Measurements from ENCODE around the gene C10orf53.

C10orf53 gene

DNA sequence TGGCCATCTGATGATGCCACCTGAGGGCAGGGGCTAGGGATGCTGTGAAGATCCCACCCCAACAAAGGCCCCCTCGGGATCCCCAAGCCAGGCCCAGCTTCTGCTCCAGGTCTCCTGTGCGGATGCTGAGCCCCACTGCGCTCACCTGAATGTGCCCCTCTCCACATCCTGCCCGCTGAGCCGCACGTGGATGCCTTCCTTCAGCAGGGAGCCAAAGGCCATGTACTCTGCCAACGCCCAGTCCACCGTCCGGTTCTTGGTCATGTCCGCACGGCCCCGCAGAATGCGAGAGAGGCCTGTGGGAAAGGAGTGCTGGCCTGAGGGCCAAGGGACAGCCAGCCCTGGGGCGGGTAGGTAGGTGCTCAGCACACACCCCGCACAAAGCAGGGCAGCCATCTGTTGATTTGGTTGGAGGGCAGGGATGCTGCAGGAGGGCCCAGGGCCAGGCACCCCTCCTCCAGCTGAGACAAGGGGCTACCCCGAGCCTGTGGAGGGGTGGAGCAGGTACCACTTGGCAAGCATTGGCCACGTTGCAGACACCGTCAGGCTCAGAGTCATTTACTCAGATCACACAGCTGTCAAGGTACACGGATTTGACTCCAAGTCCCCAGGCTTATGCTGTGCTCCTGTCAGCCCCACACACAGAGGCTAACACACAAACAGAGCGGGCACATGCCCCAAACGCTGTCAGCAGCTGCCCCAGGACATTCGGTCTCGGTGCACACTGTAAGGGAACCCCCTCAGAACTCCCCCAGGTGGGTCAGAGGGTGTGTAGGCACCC is 63.4 kb downstream of the C10orf53 start:
- no peak overlapping the region for H3K27ac ChIP-seq
- TF ChIP-seq, protein P1, sequence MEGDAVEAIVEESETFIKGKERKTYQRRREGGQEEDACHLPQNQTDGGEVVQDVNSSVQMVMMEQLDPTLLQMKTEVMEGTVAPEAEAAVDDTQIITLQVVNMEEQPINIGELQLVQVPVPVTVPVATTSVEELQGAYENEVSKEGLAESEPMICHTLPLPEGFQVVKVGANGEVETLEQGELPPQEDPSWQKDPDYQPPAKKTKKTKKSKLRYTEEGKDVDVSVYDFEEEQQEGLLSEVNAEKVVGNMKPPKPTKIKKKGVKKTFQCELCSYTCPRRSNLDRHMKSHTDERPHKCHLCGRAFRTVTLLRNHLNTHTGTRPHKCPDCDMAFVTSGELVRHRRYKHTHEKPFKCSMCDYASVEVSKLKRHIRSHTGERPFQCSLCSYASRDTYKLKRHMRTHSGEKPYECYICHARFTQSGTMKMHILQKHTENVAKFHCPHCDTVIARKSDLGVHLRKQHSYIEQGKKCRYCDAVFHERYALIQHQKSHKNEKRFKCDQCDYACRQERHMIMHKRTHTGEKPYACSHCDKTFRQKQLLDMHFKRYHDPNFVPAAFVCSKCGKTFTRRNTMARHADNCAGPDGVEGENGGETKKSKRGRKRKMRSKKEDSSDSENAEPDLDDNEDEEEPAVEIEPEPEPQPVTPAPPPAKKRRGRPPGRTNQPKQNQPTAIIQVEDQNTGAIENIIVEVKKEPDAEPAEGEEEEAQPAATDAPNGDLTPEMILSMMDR (IDR thresholded peaks at IDR 0.05): no peak
- no peaks in the 10 kb centered on the region for H3K36me3 ChIP-seq
- no peaks in the 10 kb centered on the region for H3K9me3 ChIP-seq
- no peaks in the 10 kb centered on the region for H3K4me1 ChIP-seq (ENCODE audit: control insufficient read depth in 1 of 2, insufficient read depth in 1 of 2, low read depth in 1 of 2, low read length in 1 of 2)
- no peak overlapping the region for H3K4me3 ChIP-seq (ENCODE audit: low read depth in 1 of 2, low read length in 1 of 2)
- H3K27me3 ChIP-seq: no peaks in the 10 kb centered on the region

GRCh38 chr10:49743464-49744075 is 64.1 kb downstream of the C10orf53 start:
- Histone ChIP-seq H3K36me3 (no peaks in the 10 kb centered on the region), H3K4me3 (ENCODE audit: low read depth in 1 of 2, low read length in 1 of 2) (no peak overlapping the region), H3K27me3 (no peaks in the 10 kb centered on the region), H3K27ac (no peak overlapping the region), H3K9me3 (no peaks in the 10 kb centered on the region), H3K4me1 (ENCODE audit: control insufficient read depth in 1 of 2, insufficient read depth in 1 of 2, low read depth in 1 of 2, low read length in 1 of 2) (no peaks in the 10 kb centered on the region)
- TF ChIP-seq, protein P1 (IDR thresholded peaks at IDR 0.05): no peak

DNA sequence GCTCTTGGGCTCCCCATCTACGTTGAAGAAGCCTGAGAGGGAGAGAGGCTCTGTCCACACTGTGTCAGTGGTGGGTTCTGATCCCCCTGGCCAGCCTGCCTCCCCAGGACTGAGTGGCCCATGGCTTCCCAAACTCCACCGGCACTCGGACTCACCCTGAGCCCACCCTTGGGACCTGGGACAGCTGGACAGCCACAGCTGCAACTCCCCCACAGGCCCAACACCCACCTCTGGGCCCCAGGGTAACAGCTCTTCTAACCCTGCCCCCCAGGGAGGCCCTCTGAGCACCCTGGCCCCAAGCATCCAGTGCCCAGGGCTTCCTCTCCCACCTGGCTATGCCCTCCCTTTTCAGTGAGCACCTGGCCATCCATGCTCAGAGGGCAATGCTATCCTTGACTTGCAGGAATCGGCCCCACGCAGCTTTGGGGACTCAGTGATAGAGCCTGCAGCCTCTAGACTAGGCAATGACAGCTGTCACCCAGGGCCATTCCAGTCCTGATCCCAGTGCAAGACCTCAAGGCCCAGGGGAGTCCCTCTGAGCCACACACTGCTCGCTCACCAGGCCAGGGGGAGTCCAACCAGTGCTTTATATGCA is 64.7 kb downstream of the C10orf53 start:
- TF ChIP-seq, protein P1 (IDR thresholded peaks at IDR 0.05): no peak
- H3K36me3 ChIP-seq: no peaks in the 10 kb centered on the region
- no peak overlapping the region for H3K27ac ChIP-seq
- no peak overlapping the region for H3K4me3 ChIP-seq (ENCODE audit: low read depth in 1 of 2, low read length in 1 of 2)
- H3K9me3 ChIP-seq: no peaks in the 10 kb centered on the region
- H3K27me3 ChIP-seq: no peaks in the 10 kb centered on the region
- H3K4me1 ChIP-seq (ENCODE audit: control insufficient read depth in 1 of 2, insufficient read depth in 1 of 2, low read depth in 1 of 2, low read length in 1 of 2): no peaks in the 10 kb centered on the region

GRCh38 chr10:49744924-49745605 is 65.6 kb downstream of the C10orf53 start:
- Histone ChIP-seq H3K4me1 (ENCODE audit: control insufficient read depth in 1 of 2, insufficient read depth in 1 of 2, low read depth in 1 of 2, low read length in 1 of 2) (no peaks in the 10 kb centered on the region), H3K36me3 (no peaks in the 10 kb centered on the region), H3K4me3 (ENCODE audit: low read depth in 1 of 2, low read length in 1 of 2) (no peak overlapping the region), H3K27ac (no peak overlapping the region), H3K27me3 (no peaks in the 10 kb centered on the region), H3K9me3 (no peaks in the 10 kb centered on the region)
- TF ChIP-seq, protein P1 (IDR thresholded peaks at IDR 0.05): no peak

GRCh38 chr10:49745756-49746155 is 66.3 kb downstream of the C10orf53 start:
- TF ChIP-seq, protein P1 (IDR thresholded peaks at IDR 0.05): no peak
- H3K4me3 ChIP-seq (ENCODE audit: low read depth in 1 of 2, low read length in 1 of 2): no peak overlapping the region
- H3K27me3 ChIP-seq: no peaks in the 10 kb centered on the region
- no peaks in the 10 kb centered on the region for H3K4me1 ChIP-seq (ENCODE audit: control insufficient read depth in 1 of 2, insufficient read depth in 1 of 2, low read depth in 1 of 2, low read length in 1 of 2)
- no peak overlapping the region for H3K27ac ChIP-seq
- H3K36me3 ChIP-seq: no peaks in the 10 kb centered on the region
- no peaks in the 10 kb centered on the region for H3K9me3 ChIP-seq

All from neutrophil (primary cell).